ENCODE measurements around the gene TRAPPC3.

Gene TRAPPC3

GRCh38 chr1:36100376-36100775 lies 48.9 kb downstream of the TRAPPC3 start:
- Histone ChIP-seq H3K9me3 (ENCODE audit: insufficient read depth, low read depth, low read length) (no peaks in the 10 kb centered on the region), H3K4me3 (ENCODE audit: low read length, poor library complexity, severe bottlenecking) (no peak overlapping the region), H4K20me1 (ENCODE audit: insufficient read depth, low read length, poor library complexity, severe bottlenecking) (no peaks in the 10 kb centered on the region), H3K27me3 (ENCODE audit: insufficient read depth, low read length, poor library complexity, severe bottlenecking) (no peaks in the 10 kb centered on the region), H3K79me2 (ENCODE audit: insufficient read depth, low read length) (no peaks in the 10 kb centered on the region), H3K4me2 (ENCODE audit: low read depth, low read length, poor library complexity, severe bottlenecking) (no peak overlapping the region), H3K9ac (ENCODE audit: low read depth, low read length, poor library complexity, severe bottlenecking) (no peak overlapping the region), H3K9me2 (replicated peaks; ENCODE audit: low read depth, low read length) (no peaks in the 10 kb centered on the region), H3K36me3 (ENCODE audit: insufficient read depth, low read length) (no peaks in the 10 kb centered on the region), H3K4me1 (ENCODE audit: insufficient read depth, low read length, poor library complexity, severe bottlenecking) (no peaks in the 10 kb centered on the region), H3F3A (ENCODE audit: low read depth) (no peaks in the 10 kb centered on the region), H2AFZ (ENCODE audit: low read length) (peak overlapping the region; percentile 64; the same call in 1 of the 2 replicates)
- TF ChIP-seq CTCF (conservative IDR thresholded peaks at IDR 0.05; ENCODE audit: low read length) (no peak), EZH2phosphoT487 (IDR thresholded peaks at IDR 0.05; ENCODE audit: borderline replicate concordance) (no peak)

- H4K20me1 ChIP-seq (ENCODE audit: insufficient read depth, low read length, poor library complexity, severe bottlenecking), result no peaks in the 10 kb centered on the region
- H2AFZ ChIP-seq (ENCODE audit: low read length), result peak overlapping the region; percentile 64; the same call in 1 of the 2 replicates
- no peaks in the 10 kb centered on the region for H3K9me3 ChIP-seq (ENCODE audit: insufficient read depth, low read depth, low read length)
- H3K36me3 ChIP-seq (ENCODE audit: insufficient read depth, low read length), result no peaks in the 10 kb centered on the region
- no peaks in the 10 kb centered on the region for H3K79me2 ChIP-seq (ENCODE audit: insufficient read depth, low read length)
- peak overlapping the region; percentile 29 for H3K4me3 ChIP-seq (ENCODE audit: low read length, poor library complexity, severe bottlenecking)
- TF ChIP-seq CTCF (conservative IDR thresholded peaks at IDR 0.05; ENCODE audit: low read length), result peak; percentile 91
- no peak for TF ChIP-seq EZH2phosphoT487 (IDR thresholded peaks at IDR 0.05; ENCODE audit: borderline replicate concordance)
- H3F3A ChIP-seq (ENCODE audit: low read depth), result no peaks in the 10 kb centered on the region
- no peaks in the 10 kb centered on the region for H3K4me1 ChIP-seq (ENCODE audit: insufficient read depth, low read length, poor library complexity, severe bottlenecking)
- H3K9ac ChIP-seq (ENCODE audit: low read depth, low read length, poor library complexity, severe bottlenecking), result no peak overlapping the region
- H3K4me2 ChIP-seq (ENCODE audit: low read depth, low read length, poor library complexity, severe bottlenecking), result peak overlapping the region; percentile 58
- H3K27me3 ChIP-seq (ENCODE audit: insufficient read depth, low read length, poor library complexity, severe bottlenecking), result no peaks in the 10 kb centered on the region
- no peaks in the 10 kb centered on the region for H3K9me2 ChIP-seq (replicated peaks; ENCODE audit: low read depth, low read length)
Measured at GRCh38 chr1:36099681-36100341, 49.5 kb downstream of the TRAPPC3 start.

- no peaks in the 10 kb centered on the region for H3K79me2 ChIP-seq (ENCODE audit: insufficient read depth, low read length)
- no peaks in the 10 kb centered on the region for H3F3A ChIP-seq (ENCODE audit: low read depth)
- no peaks in the 10 kb centered on the region; the same call in 1 of the 2 replicates for H3K36me3 ChIP-seq (ENCODE audit: insufficient read depth, low read length)
- no peak overlapping the region for H2AFZ ChIP-seq (ENCODE audit: low read length)
- no peak overlapping the region for H3K4me3 ChIP-seq (ENCODE audit: low read length, poor library complexity, severe bottlenecking)
- no peaks in the 10 kb centered on the region for H4K20me1 ChIP-seq (ENCODE audit: insufficient read depth, low read length, poor library complexity, severe bottlenecking)
- no peak overlapping the region for H3K4me2 ChIP-seq (ENCODE audit: low read depth, low read length, poor library complexity, severe bottlenecking)
- H3K27me3 ChIP-seq (ENCODE audit: insufficient read depth, low read length, poor library complexity, severe bottlenecking), result no peaks in the 10 kb centered on the region
- TF ChIP-seq EZH2phosphoT487 (IDR thresholded peaks at IDR 0.05; ENCODE audit: borderline replicate concordance) (no peak), CTCF (conservative IDR thresholded peaks at IDR 0.05; ENCODE audit: low read length) (no peak)
- no peaks in the 10 kb centered on the region for H3K4me1 ChIP-seq (ENCODE audit: insufficient read depth, low read length, poor library complexity, severe bottlenecking)
- no peak overlapping the region for H3K9ac ChIP-seq (ENCODE audit: low read depth, low read length, poor library complexity, severe bottlenecking)
- no peaks in the 10 kb centered on the region for H3K9me3 ChIP-seq (ENCODE audit: insufficient read depth, low read depth, low read length)
- H3K9me2 ChIP-seq (replicated peaks; ENCODE audit: low read depth, low read length), result no peaks in the 10 kb centered on the region
Measured at GRCh38 chr1:36098650-36099365, 50.5 kb downstream of the TRAPPC3 start.

Measured in Loucy (cell line).